Endothelial cell of umbilical vein (primary cell): ENCODE results near the gene VPS45.

Experiments used
- EZH2 ChIP-seq: IDR thresholded peaks from 2 replicates; pipeline ENCODE4 v1.6.1; 2012; ENCODE audit warnings: borderline replicate concordance, low read depth, mild to moderate bottlenecking, moderate library complexity, low read length, inconsistent platforms; ENCODE audit not compliant: severe bottlenecking
- FOS ChIP-seq: IDR thresholded peaks from 2 replicates; pipeline ENCODE4 v1.6.1; 2011; ENCODE audit warnings: mild to moderate bottlenecking, low read length, moderate library complexity, borderline replicate concordance; ENCODE audit not compliant: insufficient read depth
- GATA2 ChIP-seq: IDR thresholded peaks from 2 replicates; pipeline ENCODE4 v1.7.0; 2011; ENCODE audit warnings: low read depth, mild to moderate bottlenecking, moderate library complexity, mixed read lengths, low read length; ENCODE audit not compliant: insufficient read length, insufficient read depth
- MYC ChIP-seq: IDR thresholded peaks from one replicate; pipeline ENCODE4 v1.6.1; 2011; ENCODE audit warnings: mild to moderate bottlenecking, low read depth, low read length
- POLR2A ChIP-seq: IDR thresholded peaks from 2 replicates; pipeline ENCODE4 v1.6.1; 2012; ENCODE audit warnings: low read depth, mild to moderate bottlenecking, control low read depth, low read length
- POLR2AphosphoS5 ChIP-seq: IDR thresholded peaks from 2 replicates; pipeline ENCODE4 v1.6.1; 2012; ENCODE audit warnings: low read depth, mild to moderate bottlenecking, control low read depth, low read length, moderate library complexity; ENCODE audit not compliant: insufficient read depth
- TF ChIP-seq, protein P1 (sequence below), 2 donors: IDR thresholded peaks; 1 replicate in 1 of 2; 2 replicates in 1 of 2; pipeline ENCODE4 v1.5.1; 2011; ENCODE audit warnings: low read length in 2 of 2, mild to moderate bottlenecking in 2 of 2, moderate library complexity in 2 of 2, control low read depth in 1 of 2, inconsistent platforms in 1 of 2, low read depth in 1 of 2; ENCODE audit not compliant: insufficient read depth in 1 of 2; ENCODE audit errors: extremely low read depth in 1 of 2

GRCh38 chr1:150034336-150034735, 33.2 kb upstream of the VPS45 start:
- TF ChIP-seq, protein P1, sequence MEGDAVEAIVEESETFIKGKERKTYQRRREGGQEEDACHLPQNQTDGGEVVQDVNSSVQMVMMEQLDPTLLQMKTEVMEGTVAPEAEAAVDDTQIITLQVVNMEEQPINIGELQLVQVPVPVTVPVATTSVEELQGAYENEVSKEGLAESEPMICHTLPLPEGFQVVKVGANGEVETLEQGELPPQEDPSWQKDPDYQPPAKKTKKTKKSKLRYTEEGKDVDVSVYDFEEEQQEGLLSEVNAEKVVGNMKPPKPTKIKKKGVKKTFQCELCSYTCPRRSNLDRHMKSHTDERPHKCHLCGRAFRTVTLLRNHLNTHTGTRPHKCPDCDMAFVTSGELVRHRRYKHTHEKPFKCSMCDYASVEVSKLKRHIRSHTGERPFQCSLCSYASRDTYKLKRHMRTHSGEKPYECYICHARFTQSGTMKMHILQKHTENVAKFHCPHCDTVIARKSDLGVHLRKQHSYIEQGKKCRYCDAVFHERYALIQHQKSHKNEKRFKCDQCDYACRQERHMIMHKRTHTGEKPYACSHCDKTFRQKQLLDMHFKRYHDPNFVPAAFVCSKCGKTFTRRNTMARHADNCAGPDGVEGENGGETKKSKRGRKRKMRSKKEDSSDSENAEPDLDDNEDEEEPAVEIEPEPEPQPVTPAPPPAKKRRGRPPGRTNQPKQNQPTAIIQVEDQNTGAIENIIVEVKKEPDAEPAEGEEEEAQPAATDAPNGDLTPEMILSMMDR (IDR thresholded peaks at IDR 0.05; ENCODE audit: extremely low read depth in 1 of 2, insufficient read depth in 1 of 2, low read depth in 1 of 2, low read length in 2 of 2): no peak
- TF ChIP-seq POLR2A: no peak
- no peak for TF ChIP-seq EZH2
- TF ChIP-seq FOS: no peak
- no peak for TF ChIP-seq MYC
- no peak for TF ChIP-seq POLR2AphosphoS5
- no peak for TF ChIP-seq GATA2
